H1 (cell line): ENCODE results near the gene HAPLN3. TPM values are rescaled to one million over a fixed set of nuclear protein-coding genes. Genes with fewer than 3 reads are reported as not detected.

ENCODE experiments used
- CEBPB ChIP-seq: IDR thresholded peaks from 2 replicates; pipeline ENCODE4 v1.6.1; 2012; ENCODE audit warnings: low read depth, low read length
- SAP30 ChIP-seq: fragments of 300-600 bp; sonication (generic); IDR thresholded peaks from 2 replicates; pipeline ENCODE4 v1.7.1; 2012; ENCODE audit warnings: low read length, moderate library complexity, mild to moderate bottlenecking, inconsistent platforms; ENCODE audit not compliant: insufficient read depth, insufficient replicate concordance
- polyA plus RNA-seq, 7 experiments: library from polyadenylated mRNA; depleted of rRNA in 3 of 7; stranded (reverse) in 5 of 7; unstranded in 2 of 7; fragments of >200 nt in 5 of 7; fragments of 200-250 nt in 2 of 7; gene quantifications; 1 replicate in 5 of 7; 2 replicates in 1 of 7; 4 replicates in 1 of 7; pipeline versions ENCODE4 v1.2.1 to v1.2.3, GENCODE V29; 2011 to 2013; ENCODE audit warnings: missing spikeins in 2 of 7, mixed read lengths in 2 of 7
- total RNA-seq: library from RNA; stranded (reverse); fragmentation: NEBNext Ultra II Directional; extraction: Animal tissue kit (Norgen Biotek cat#: 25700); gene quantifications from 2 replicates; pipeline ENCODE4 v1.2.1, GENCODE V29; 2021
- TF ChIP-seq, protein P1 (sequence below): IDR thresholded peaks from 2 replicates; pipeline ENCODE4 v1.6.1; 2011; ENCODE audit warnings: low read length, improper control_type of control experiment

Gene HAPLN3
- total and polyA plus RNA-seq, 2 of the 8 experiments (the other 6 are each of a cell fraction or from before 2014, with no cell fraction given): 76.2 to 79.7 TPM

DNA sequence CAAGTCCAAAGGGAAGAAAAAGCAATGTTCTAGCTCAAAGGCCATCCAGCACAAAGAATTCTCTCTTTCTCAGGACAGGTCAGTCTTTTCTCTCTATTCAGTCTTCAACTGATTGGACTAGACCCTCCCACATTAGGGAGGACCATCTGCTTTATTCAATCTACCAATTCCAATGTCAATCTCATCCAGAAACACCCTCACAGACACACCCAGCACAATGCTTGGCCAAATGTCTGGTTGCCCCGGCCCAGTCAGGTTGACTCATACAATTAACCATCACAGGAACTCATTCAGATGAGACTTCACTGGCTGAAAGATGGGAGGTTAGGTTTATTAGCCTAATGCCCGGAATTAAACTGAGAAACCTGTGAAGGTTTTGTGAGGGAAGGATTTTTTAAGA, 59.7 kb downstream of the HAPLN3 start (continued):
- TF ChIP-seq, protein P1, sequence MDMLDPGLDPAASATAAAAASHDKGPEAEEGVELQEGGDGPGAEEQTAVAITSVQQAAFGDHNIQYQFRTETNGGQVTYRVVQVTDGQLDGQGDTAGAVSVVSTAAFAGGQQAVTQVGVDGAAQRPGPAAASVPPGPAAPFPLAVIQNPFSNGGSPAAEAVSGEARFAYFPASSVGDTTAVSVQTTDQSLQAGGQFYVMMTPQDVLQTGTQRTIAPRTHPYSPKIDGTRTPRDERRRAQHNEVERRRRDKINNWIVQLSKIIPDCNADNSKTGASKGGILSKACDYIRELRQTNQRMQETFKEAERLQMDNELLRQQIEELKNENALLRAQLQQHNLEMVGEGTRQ: no peak
- TF ChIP-seq CEBPB: no peak
- TF ChIP-seq SAP30: no peak
